ENCODE measurements around the gene CACNA1E. TPM values are rescaled to one million over a fixed set of nuclear protein-coding genes. Genes with fewer than 3 reads are reported as not detected.
"Not testable (repeated sequence)": the region's sequence is repeated elsewhere in the genome, so short reads cannot be mapped to it uniquely, and the experiment has no call there.

Gene CACNA1E
- total RNA-seq, 1 donor from 2014 or later = 0.88 TPM

GRCh38 chr1:181849071-181849470 is 365.8 kb downstream of the CACNA1E start:
- Histone ChIP-seq H3K27me3 (ENCODE audit: low read depth) (peaks cover 9% of the 10 kb centered on the region), H3K4me1 (no peaks in the 10 kb centered on the region), H3K4me3 (no peak overlapping the region), H3K36me3 (no peaks in the 10 kb centered on the region), H3K9me3 (replicated peaks) (peaks cover 28% of the 10 kb centered on the region), H3K27ac (replicated peaks) (no peak overlapping the region)
- no peak for DNase-seq
- intact Hi-C loops (cut with micrococcal nuclease) = no loop called here
- TF ChIP-seq CTCF (IDR thresholded peaks at IDR 0.05; ENCODE audit: borderline replicate concordance) = no peak

DNA sequence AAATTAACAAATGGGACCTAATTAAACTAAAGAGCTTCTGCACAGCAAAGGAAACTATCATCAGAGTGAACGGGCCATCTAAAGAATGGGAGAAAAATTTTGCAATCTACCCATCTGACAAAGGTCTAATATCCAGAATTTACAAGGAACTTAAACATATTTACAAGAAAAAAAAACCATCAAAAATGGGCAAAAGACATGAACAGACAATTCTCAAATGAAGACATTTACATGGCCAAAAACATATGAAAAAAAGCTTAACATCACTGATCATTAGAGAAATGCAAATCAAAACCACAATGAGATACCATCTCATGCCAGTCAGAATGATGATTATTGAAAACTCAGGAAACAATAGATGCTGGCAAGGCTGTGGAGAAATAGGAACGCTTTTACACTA is 370.9 kb downstream of the CACNA1E start:
- peaks cover 27% of the 10 kb centered on the region for H3K9me3 ChIP-seq (replicated peaks)
- H3K27ac ChIP-seq (replicated peaks); H3K36me3 ChIP-seq; H3K27me3 ChIP-seq (ENCODE audit: low read depth); H3K4me3 ChIP-seq; H3K4me1 ChIP-seq; DNase-seq; intact Hi-C loops (cut with micrococcal nuclease): not testable (repeated sequence)

- H3K27me3 ChIP-seq (ENCODE audit: low read depth) = no peaks in the 10 kb centered on the region
- H3K9me3 ChIP-seq (replicated peaks) = peaks cover 27% of the 10 kb centered on the region
- DNase-seq = no peak
- H3K4me3 ChIP-seq = no peak overlapping the region
- no peak for TF ChIP-seq CTCF (IDR thresholded peaks at IDR 0.05; ENCODE audit: borderline replicate concordance)
- H3K4me1 ChIP-seq = no peaks in the 10 kb centered on the region
- H3K27ac ChIP-seq (replicated peaks) = no peak overlapping the region
- no peaks in the 10 kb centered on the region for H3K36me3 ChIP-seq
- intact Hi-C loops (cut with micrococcal nuclease) = no loop called here
Observed at GRCh38 chr1:181855380-181855779, 372.1 kb downstream of the CACNA1E start.
